H9 (cell line): Measurements from ENCODE around the gene TMEM108. TPM values are rescaled to one million over a fixed set of nuclear protein-coding genes. Genes with fewer than 3 reads are reported as not detected.

ENCODE experiments used
- DNase-seq: peaks from one replicate; pipeline ENCODE4 v3.0.0-alpha.2; 2017
- H2AFZ ChIP-seq: one replicate; pipeline ENCODE4 v1.6.1; 2013; ENCODE audit warnings: mild to moderate bottlenecking, low read length, control low read depth, moderate library complexity
- H2AK5ac ChIP-seq: 2 replicates; pipeline ENCODE4 v1.6.1; 2013; ENCODE audit warnings: low read length, control low read depth, mixed read lengths; ENCODE audit not compliant: insufficient read length
- H2BK120ac ChIP-seq: one replicate; pipeline ENCODE4 v1.6.1; 2013; ENCODE audit warnings: low read depth, mild to moderate bottlenecking, low read length, control low read depth, inconsistent platforms; ENCODE audit not compliant: poor library complexity, severe bottlenecking
- H2BK12ac ChIP-seq: 2 replicates; pipeline ENCODE4 v1.6.1; 2013; ENCODE audit warnings: low read length, control low read depth, mixed read lengths, low read depth; ENCODE audit not compliant: insufficient read length
- H2BK15ac ChIP-seq: 2 replicates; pipeline ENCODE4 v1.6.1; 2013; ENCODE audit warnings: low read depth, low read length, control low read depth
- H2BK20ac ChIP-seq: one replicate; pipeline ENCODE4 v1.6.1; 2013; ENCODE audit warnings: low read depth, mild to moderate bottlenecking, low read length, control low read depth, inconsistent platforms; ENCODE audit not compliant: poor library complexity, severe bottlenecking
- H2BK5ac ChIP-seq: 2 replicates; pipeline ENCODE4 v1.6.1; 2013; ENCODE audit warnings: low read length, control low read depth, mixed read lengths; ENCODE audit not compliant: insufficient read length
- H3K14ac ChIP-seq: 2 replicates; pipeline ENCODE4 v1.6.1; 2013; ENCODE audit warnings: low read length, control low read depth; ENCODE audit not compliant: insufficient read depth
- H3K18ac ChIP-seq: 2 replicates; pipeline ENCODE4 v1.6.1; 2013; ENCODE audit warnings: low read depth, mild to moderate bottlenecking, mixed read lengths, low read length, control low read depth; ENCODE audit not compliant: insufficient read length
- H3K23ac ChIP-seq: 2 replicates; pipeline ENCODE4 v1.6.1; 2013; ENCODE audit warnings: low read length, control low read depth, mixed read lengths, low read depth; ENCODE audit not compliant: insufficient read length
- H3K23me2 ChIP-seq: 2 replicates; pipeline ENCODE4 v1.6.1; 2013; ENCODE audit warnings: low read depth, mild to moderate bottlenecking, mixed read lengths, low read length, control low read depth; ENCODE audit not compliant: insufficient read length, poor library complexity, severe bottlenecking
- H3K27ac ChIP-seq: 2 replicates; pipeline ENCODE4 v1.5.1; 2013; ENCODE audit warnings: low read length, control low read depth, mixed read lengths, low read depth; ENCODE audit not compliant: insufficient read length
- H3K27me3 ChIP-seq: 2 replicates; pipeline ENCODE4 v1.6.1; 2013; ENCODE audit warnings: low read length, control low read depth, inconsistent platforms; ENCODE audit not compliant: insufficient read depth
- H3K4ac ChIP-seq: 2 replicates; pipeline ENCODE4 v1.6.1; 2013; ENCODE audit warnings: low read depth, mild to moderate bottlenecking, control low read depth, inconsistent platforms, low read length, moderate library complexity
- H3K4me1 ChIP-seq: 2 replicates; pipeline ENCODE4 v1.6.1; 2013; ENCODE audit warnings: low read length, control low read depth, inconsistent platforms; ENCODE audit not compliant: insufficient read depth
- H3K4me2 ChIP-seq: 2 replicates; pipeline ENCODE4 v1.6.1; 2013; ENCODE audit warnings: low read length, control low read depth, mixed read lengths; ENCODE audit not compliant: insufficient read length, insufficient read depth
- H3K56ac ChIP-seq: 2 replicates; pipeline ENCODE4 v1.6.1; 2013; ENCODE audit warnings: low read depth, mild to moderate bottlenecking, mixed read lengths, low read length, control low read depth; ENCODE audit not compliant: insufficient read length
- H3K79me1 ChIP-seq: 2 replicates; pipeline ENCODE4 v1.6.1; 2013; ENCODE audit warnings: low read depth, mild to moderate bottlenecking, moderate library complexity, low read length, control low read depth, inconsistent platforms; ENCODE audit not compliant: insufficient read depth, poor library complexity, severe bottlenecking
- H3K79me2 ChIP-seq: 2 replicates; pipeline ENCODE4 v1.6.1; 2013; ENCODE audit warnings: low read length, control low read depth, inconsistent platforms; ENCODE audit not compliant: insufficient read depth
- H3K9ac ChIP-seq: 2 replicates; pipeline ENCODE4 v1.6.1; 2013; ENCODE audit warnings: low read length, control low read depth, mixed read lengths; ENCODE audit not compliant: insufficient read length; ENCODE audit errors: extremely low read depth
- H3K9me3 ChIP-seq: one replicate; pipeline ENCODE4 v1.6.1; 2013; ENCODE audit warnings: low read depth, low read length, inconsistent platforms; ENCODE audit not compliant: control insufficient read depth
- H3T11ph ChIP-seq: one replicate; pipeline ENCODE4 v1.6.1; 2013; ENCODE audit warnings: mild to moderate bottlenecking, low read length, control low read depth, inconsistent platforms
- H4K20me1 ChIP-seq: one replicate; pipeline ENCODE4 v1.6.1; 2013; ENCODE audit not compliant: control insufficient read depth, insufficient read length, insufficient read depth
- H4K5ac ChIP-seq: 2 replicates; pipeline ENCODE4 v1.6.1; 2013; ENCODE audit warnings: low read depth, mild to moderate bottlenecking, mixed read lengths, low read length, control low read depth; ENCODE audit not compliant: insufficient read length
- H4K8ac ChIP-seq: replicated peaks from 2 replicates; pipeline ENCODE4 v1.6.1; 2013; ENCODE audit warnings: low read length, control low read depth, mixed read lengths, low read depth; ENCODE audit not compliant: insufficient read length
- H4K91ac ChIP-seq: 2 replicates; pipeline ENCODE4 v1.6.1; 2013; ENCODE audit warnings: low read depth, mild to moderate bottlenecking, moderate library complexity, mixed read lengths, low read length, control low read depth; ENCODE audit not compliant: insufficient read length
- H3K27ac Mint-ChIP-seq, 3 experiments: 2 replicates in 2 of 3; 3 replicates in 1 of 3; pipeline ENCODE4 v1.8.0; 2020 to 2021; ENCODE audit warnings: mixed read lengths in 3 of 3, mild to moderate bottlenecking in 1 of 3, moderate library complexity in 1 of 3
- H3K27me3 Mint-ChIP-seq: 2 replicates; pipeline ENCODE4 v1.8.0; 2021; ENCODE audit warnings: low read depth, mild to moderate bottlenecking, moderate library complexity, mixed read lengths
- H3K36me3 Mint-ChIP-seq, 3 experiments: 2 replicates in 2 of 3; 3 replicates in 1 of 3; pipeline ENCODE4 v1.8.0; 2020 to 2021; ENCODE audit warnings: low read depth in 3 of 3, mixed read lengths in 3 of 3; ENCODE audit not compliant: insufficient read depth in 1 of 3
- H3K4me1 Mint-ChIP-seq, 2 experiments: 2 replicates each; pipeline ENCODE4 v1.8.0; 2020; ENCODE audit warnings: mixed read lengths in 2 of 2
- H3K4me3 Mint-ChIP-seq, 2 experiments: 2 replicates in 1 of 2; 3 replicates in 1 of 2; pipeline ENCODE4 v1.8.0; 2020 to 2021; ENCODE audit warnings: mild to moderate bottlenecking in 2 of 2, mixed read lengths in 2 of 2, moderate library complexity in 1 of 2
- H3K9me3 Mint-ChIP-seq, 2 experiments: 2 replicates in 1 of 2; 3 replicates in 1 of 2; pipeline ENCODE4 v1.8.0; 2020; ENCODE audit warnings: mild to moderate bottlenecking in 2 of 2, mixed read lengths in 2 of 2, moderate library complexity in 1 of 2
- CTCF ChIP-seq: fragments of 200-600 bp; sonication (generic); conservative IDR thresholded peaks from 3 replicates; pipeline ENCODE4 v1.8.0; 2021; ENCODE audit warnings: antibody characterized with exemption, mild to moderate bottlenecking
- WGBS: extraction: QIAGEN DNeasy Blood & Tissue Kit; methylation state at CpG from one replicate; pipeline ENCODE4 v1.1.7; 2013; ENCODE audit warnings: missing lambda C conversion rate, low lambda C conversion rate, mixed read lengths; ENCODE audit not compliant: insufficient read length; ENCODE audit errors: extremely low coverage; 5-methylcytosine and 5-hydroxymethylcytosine counted together
- total RNA-seq: library from RNA; stranded (reverse); gene quantifications from 2 replicates; pipeline ENCODE4 v1.2.1, GENCODE V29; 2021

The TMEM108 gene
- total RNA-seq, 1 experiment from 2014 or later, result 5.0 TPM

- Histone ChIP-seq H3K18ac (no peak overlapping the region), H3K23me2 (no peaks in the 10 kb centered on the region), H2BK20ac (no peak overlapping the region), H4K8ac (no peak overlapping the region), H4K5ac (no peak overlapping the region), H3K4me2 (no peak overlapping the region), H2BK12ac (no peak overlapping the region), H3K4ac (no peak overlapping the region), H3K27ac (no peak overlapping the region), H3K79me1 (no peaks in the 10 kb centered on the region), H3K9ac (no peak overlapping the region), H2BK15ac (no peak overlapping the region), H2AK5ac (no peak overlapping the region), H3T11ph (no peak overlapping the region), H3K9me3 (no peaks in the 10 kb centered on the region), H3K56ac (no peak overlapping the region), H3K4me1 (no peaks in the 10 kb centered on the region; the same call in 1 of the 2 replicates), H3K14ac (no peak overlapping the region), H3K23ac (no peak overlapping the region), H3K27me3 (no peaks in the 10 kb centered on the region), H3K79me2 (no peaks in the 10 kb centered on the region), H2AFZ (no peak overlapping the region), H2BK120ac (no peak overlapping the region), H4K91ac (no peak overlapping the region), H2BK5ac (no peak overlapping the region), H4K20me1 (no peaks in the 10 kb centered on the region)
- Mint-ChIP-seq H3K36me3 (no peaks in the 10 kb centered on the region), H3K4me1 (peaks cover 9 to 13% of the 10 kb centered on the region in 2 experiments), H3K4me3 (no peak overlapping the region), H3K27ac (no peak overlapping the region), H3K27me3 (no peaks in the 10 kb centered on the region), H3K9me3 (no peaks in the 10 kb centered on the region)
- TF ChIP-seq CTCF, result no peak
- DNase-seq, result no peak
- no CpG with 5 or more reads among the region's 2 CpGs for WGBS
Observed at GRCh38 chr3:133119176-133119575, 81.0 kb downstream of the TMEM108 start.
